ENCODE measurements around the gene ZBTB45. TPM values are rescaled to one million over a fixed set of nuclear protein-coding genes. Genes with fewer than 3 reads are reported as not detected.

Gene ZBTB45
- polyA plus RNA-seq, 1 donor from 2014 or later = 6.8 TPM

- Histone ChIP-seq H3K9me3 (ENCODE audit: low read length) (no peaks in the 10 kb centered on the region), H3F3A (ENCODE audit: insufficient read depth, low read length, poor library complexity, severe bottlenecking) (peaks cover 14% of the 10 kb centered on the region), H3K27me3 (ENCODE audit: insufficient read depth, low read depth, low read length) (no peaks in the 10 kb centered on the region), H3K79me2 (replicated peaks; ENCODE audit: insufficient read depth, low read length) (peaks cover 19% of the 10 kb centered on the region), H3K27ac (ENCODE audit: low read length) (peak overlapping the region; percentile 98), H3K36me3 (ENCODE audit: insufficient read depth, low read length) (no peaks in the 10 kb centered on the region), H4K20me1 (ENCODE audit: insufficient read depth) (peaks cover 6% of the 10 kb centered on the region), H3K9me2 (ENCODE audit: insufficient read depth, low read length) (no peaks in the 10 kb centered on the region), H2AFZ (ENCODE audit: low read depth, low read length) (peak overlapping the region; percentile 84), H3K9ac (ENCODE audit: low read length) (peak overlapping the region; percentile 98), H3K4me3 (ENCODE audit: low read length) (peak overlapping the region; percentile 76), H3K4me2 (ENCODE audit: low read length) (peak overlapping the region; percentile 93)
- no peak for TF ChIP-seq EZH2 (IDR thresholded peaks at IDR 0.05; ENCODE audit: borderline replicate concordance, insufficient read depth, low read length, poor library complexity, severe bottlenecking)
- peak; percentile 76 for TF ChIP-seq REST (IDR thresholded peaks at IDR 0.05; ENCODE audit: borderline replicate concordance)
- peak; percentile 10 for TF ChIP-seq SMC3 (conservative IDR thresholded peaks at IDR 0.05; ENCODE audit: poor library complexity)
- no peak for TF ChIP-seq EP300 (conservative IDR thresholded peaks at IDR 0.05; ENCODE audit: poor library complexity, severe bottlenecking)
- TF ChIP-seq TAF1 (IDR thresholded peaks at IDR 0.05; ENCODE audit: low read depth) = peak; percentile 41
- no peak for TF ChIP-seq MXI1 (conservative IDR thresholded peaks at IDR 0.05; ENCODE audit: poor library complexity, severe bottlenecking)
- TF ChIP-seq RAD21 (conservative IDR thresholded peaks at IDR 0.05) = peak; percentile 46
- peak; percentile 93 for TF ChIP-seq POLR2AphosphoS5 (IDR thresholded peaks at IDR 0.05)
- TF ChIP-seq CTCF (IDR thresholded peaks at IDR 0.05; ENCODE audit: poor library complexity, severe bottlenecking) = no peak
Observed at GRCh38 chr19:58558623-58559274, 39.1 kb upstream of the ZBTB45 start.

DNA sequence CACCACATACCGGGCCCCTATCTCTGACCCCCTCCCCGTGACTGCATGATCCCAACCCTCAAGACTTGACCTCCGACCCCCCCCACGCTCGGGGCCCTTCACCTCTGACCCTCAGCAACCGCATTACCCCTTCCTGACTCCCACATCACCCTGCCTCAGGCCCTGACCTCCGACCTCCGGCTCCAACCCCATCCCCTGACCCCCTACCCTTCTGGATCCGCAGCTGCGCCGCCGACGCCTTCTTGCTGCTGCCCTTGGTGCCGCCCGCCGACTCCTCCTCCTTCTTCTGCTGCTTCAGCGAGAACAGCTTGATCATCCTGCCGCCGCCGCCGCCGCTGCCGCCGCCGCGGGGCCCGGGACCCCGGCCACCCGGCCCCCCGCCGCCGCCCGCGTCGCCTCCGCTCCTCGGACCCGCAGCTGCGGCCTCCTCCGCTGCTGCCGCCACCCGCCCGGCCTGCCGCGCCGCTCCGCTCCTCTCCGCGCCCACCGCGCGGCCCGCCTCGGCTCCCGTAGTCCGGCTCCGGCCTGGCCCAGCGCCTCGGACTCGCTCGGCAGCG lies 38.5 kb upstream of the ZBTB45 start, which contains the start of gene UBE2M:
Gene UBE2M, minus strand, starts transcription at position 546 of the 557 bp plus-strand sequence. Its CDS starts 230 bp downstream, at position 316.
- peak within 1 kb of the TSS; percentile 76 for H3K4me3 ChIP-seq (ENCODE audit: low read length)
- H2AFZ ChIP-seq (ENCODE audit: low read depth, low read length) = peak within 1 kb of the TSS; percentile 84
- peak within 1 kb of the TSS; percentile 98 for H3K9ac ChIP-seq (ENCODE audit: low read length)
- no peaks in the 10 kb centered on the region for H3K9me3 ChIP-seq (ENCODE audit: low read length)
- no peaks in the 10 kb centered on the region for H3K36me3 ChIP-seq (ENCODE audit: insufficient read depth, low read length)
- H3F3A ChIP-seq (ENCODE audit: insufficient read depth, low read length, poor library complexity, severe bottlenecking) = peaks cover 16% of the 10 kb centered on the region
- H3K9me2 ChIP-seq (ENCODE audit: insufficient read depth, low read length) = no peaks in the 10 kb centered on the region
- H4K20me1 ChIP-seq (ENCODE audit: insufficient read depth) = peaks cover 6% of the 10 kb centered on the region
- peak within 1 kb of the TSS; percentile 98 for H3K27ac ChIP-seq (ENCODE audit: low read length)
- H3K27me3 ChIP-seq (ENCODE audit: insufficient read depth, low read depth, low read length) = no peaks in the 10 kb centered on the region
- no peak for TF ChIP-seq SMC3 (conservative IDR thresholded peaks at IDR 0.05; ENCODE audit: poor library complexity)
- no peak for TF ChIP-seq EZH2 (IDR thresholded peaks at IDR 0.05; ENCODE audit: borderline replicate concordance, insufficient read depth, low read length, poor library complexity, severe bottlenecking)
- no peak for TF ChIP-seq POLR2AphosphoS5 (IDR thresholded peaks at IDR 0.05)
- TF ChIP-seq RAD21 (conservative IDR thresholded peaks at IDR 0.05) = no peak
- TF ChIP-seq EP300 (conservative IDR thresholded peaks at IDR 0.05; ENCODE audit: poor library complexity, severe bottlenecking) = no peak
- TF ChIP-seq TAF1 (IDR thresholded peaks at IDR 0.05; ENCODE audit: low read depth) = no peak
- no peak for TF ChIP-seq MXI1 (conservative IDR thresholded peaks at IDR 0.05; ENCODE audit: poor library complexity, severe bottlenecking)
- TF ChIP-seq CTCF (IDR thresholded peaks at IDR 0.05; ENCODE audit: poor library complexity, severe bottlenecking) = no peak
- TF ChIP-seq REST (IDR thresholded peaks at IDR 0.05; ENCODE audit: borderline replicate concordance) = no peak
- H3K4me2 ChIP-seq (ENCODE audit: low read length) = peak within 1 kb of the TSS; percentile 93
- peaks cover 19% of the 10 kb centered on the region for H3K79me2 ChIP-seq (replicated peaks; ENCODE audit: insufficient read depth, low read length)

All from neural cell (in vitro differentiated cells).